Activated CD4-positive, alpha-beta T cell treated with anti-CD3 and anti-CD28 coated beads for 36 hours (primary cell): ENCODE measurements around the gene CD180. TPM values are rescaled to one million over a fixed set of nuclear protein-coding genes. Genes with fewer than 3 reads are reported as not detected.

Experiments used
- ATAC-seq: fragments of 200-7000 bp; cut with Tn5 transposase; one replicate; pipeline ENCODE4 v1.10.0; 2021; ENCODE audit warnings: mild to moderate bottlenecking, moderate library complexity
- CTCF ChIA-PET: fragments of 350-600 bp; sonication (Branson Sonifier 250); formaldehyde crosslinking; loops from one replicate; lab custom pipeline; 2021; ENCODE audit warnings: antibody characterized with exemption; lab: Charles Lee
- POLR2A ChIA-PET: fragments of 350-600 bp; sonication (Branson Sonifier 250); formaldehyde crosslinking; loops from one replicate; lab custom pipeline; 2021; ENCODE audit warnings: antibody characterized with exemption, inconsistent platforms; lab: Charles Lee
- DNase-seq: peaks from one replicate; pipeline ENCODE4 v3.0.0-alpha.2; 2020
- H3K27ac Mint-ChIP-seq: one replicate; pipeline ENCODE4 v1.8.0; 2021; ENCODE audit warnings: mixed read lengths
- H3K27me3 Mint-ChIP-seq: one replicate; pipeline ENCODE4 v1.8.0; 2021; ENCODE audit warnings: mixed read lengths
- H3K36me3 Mint-ChIP-seq: one replicate; pipeline ENCODE4 v1.8.0; 2021; ENCODE audit warnings: low read depth, mixed read lengths
- H3K4me1 Mint-ChIP-seq: one replicate; pipeline ENCODE4 v1.8.0; 2021; ENCODE audit warnings: mixed read lengths
- H3K4me3 Mint-ChIP-seq: one replicate; pipeline ENCODE4 v1.8.0; 2021; ENCODE audit warnings: mild to moderate bottlenecking, moderate library complexity, mixed read lengths
- H3K9me3 Mint-ChIP-seq: one replicate; pipeline ENCODE4 v1.8.0; 2021; ENCODE audit warnings: low read depth, mixed read lengths
- intact Hi-C, 2 experiments: fragments of 100-400 bp; cut with DNase I in 1 of 2; cut with micrococcal nuclease in 1 of 2; formaldehyde crosslinking; loops; one replicate each; pipeline versions ENCODE4 v1.14.2 to v1.15.1; 2022 to 2024; cut with DNase I, micrococcal nuclease
- total RNA-seq, 2 experiments: library from RNA; stranded (reverse); gene quantifications; one replicate each; pipeline ENCODE4 v1.2.3, GENCODE V29; 2021

CD180 gene
- total RNA-seq, 2 experiments from 2014 or later: 0.12 TPM; not detected in 1

DNA sequence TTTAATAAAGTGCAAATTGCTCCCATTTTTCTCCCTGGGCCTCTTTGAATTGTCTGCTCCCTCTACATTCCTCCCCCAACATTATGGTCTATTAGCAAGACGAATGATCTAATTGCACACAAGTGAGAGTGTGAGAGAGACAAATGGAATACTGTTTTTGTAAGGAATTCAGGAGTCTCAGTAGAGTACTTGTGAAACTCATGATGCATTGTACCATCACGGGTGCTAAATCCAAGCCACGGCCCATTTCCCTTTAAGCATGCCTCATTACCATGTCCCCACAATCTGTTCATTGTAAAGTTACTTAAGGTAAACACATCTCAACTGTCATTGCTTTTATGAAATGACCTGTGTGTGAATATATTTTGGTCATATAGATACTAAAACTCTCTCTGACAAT is 62.8 kb downstream of the CD180 start:
- Mint-ChIP-seq H3K4me3 (no peak overlapping the region), H3K36me3 (peaks cover 13% of the 10 kb centered on the region), H3K9me3 (no peaks in the 10 kb centered on the region), H3K27me3 (no peaks in the 10 kb centered on the region), H3K27ac (no peak overlapping the region), H3K4me1 (no peaks in the 10 kb centered on the region)
- DNase-seq: no peak
- ATAC-seq: no peak
- intact Hi-C loops: no loop called here
- POLR2A ChIA-PET: interaction anchor here (0.5 kb wide), 1 partner anchor 10 kb away, joined by 4 read pairs; no protein-coding TSS in a partner anchor
- CTCF ChIA-PET: interaction anchor here (1.0 kb wide), 1 partner anchor 16 kb away, joined by 3 read pairs; no protein-coding TSS in a partner anchor

DNA sequence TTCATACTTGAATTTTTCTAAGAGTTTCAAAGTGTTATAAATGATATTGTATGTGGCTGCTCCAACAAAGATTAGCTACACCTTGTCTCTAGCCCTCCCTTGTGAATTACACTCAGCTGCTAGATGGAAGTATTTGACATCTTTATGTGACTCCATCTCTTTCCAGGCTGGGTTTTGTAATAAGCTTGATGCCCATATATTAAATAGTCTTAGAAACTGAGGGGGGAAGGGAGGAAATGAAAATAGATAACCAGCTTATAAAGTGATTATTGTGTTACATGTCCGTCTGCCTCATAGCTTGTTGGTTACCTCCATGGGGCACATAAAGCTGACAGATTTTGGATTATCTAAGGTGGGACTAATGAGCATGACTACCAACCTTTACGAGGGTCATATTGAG is 63.4 kb downstream of the CD180 start:
- H3K27ac Mint-ChIP-seq: no peak overlapping the region
- no peak for ATAC-seq
- H3K9me3 Mint-ChIP-seq: no peaks in the 10 kb centered on the region
- H3K36me3 Mint-ChIP-seq: peaks cover 13% of the 10 kb centered on the region
- CTCF ChIA-PET: interaction anchor here (1.0 kb wide), 1 partner anchor 15 kb away, joined by 3 read pairs; no protein-coding TSS in a partner anchor
- POLR2A ChIA-PET: interaction anchor here (0.5 kb wide), 1 partner anchor 10 kb away, joined by 4 read pairs; no protein-coding TSS in a partner anchor
- no peaks in the 10 kb centered on the region for H3K27me3 Mint-ChIP-seq
- no peak for DNase-seq
- H3K4me1 Mint-ChIP-seq: no peaks in the 10 kb centered on the region
- H3K4me3 Mint-ChIP-seq: no peak overlapping the region
- intact Hi-C loops: no loop called here

DNA sequence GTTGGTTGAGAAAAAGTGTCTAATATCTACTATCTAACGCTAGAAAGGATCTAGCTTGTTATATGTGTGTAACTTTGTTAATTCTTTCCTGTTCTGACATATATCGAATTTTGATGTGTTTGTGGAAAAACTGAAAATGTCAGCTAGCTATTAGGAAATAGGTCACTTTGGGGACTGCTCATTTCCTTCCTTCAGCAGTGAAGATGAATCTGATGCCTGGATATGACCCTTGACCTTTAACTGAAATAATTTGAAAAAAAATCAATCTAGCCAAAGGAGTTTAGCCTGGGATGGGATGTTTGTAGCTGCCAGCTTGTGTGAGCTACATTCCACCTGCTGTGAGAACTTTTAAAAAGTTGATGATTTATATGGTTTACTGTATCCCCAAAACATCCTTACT is 66.8 kb downstream of the CD180 start:
- Mint-ChIP-seq H3K27ac (no peak overlapping the region), H3K9me3 (no peaks in the 10 kb centered on the region), H3K36me3 (peaks cover 25% of the 10 kb centered on the region), H3K27me3 (no peaks in the 10 kb centered on the region), H3K4me1 (peaks cover 7% of the 10 kb centered on the region), H3K4me3 (no peak overlapping the region)
- no peak for DNase-seq
- intact Hi-C loops: no loop called here
- ATAC-seq: no peak
- POLR2A ChIA-PET: no interaction called here
- CTCF ChIA-PET: interaction anchor here (0.8 to 1.6 kb wide), 3 partner anchors 9 to 1562 kb away, joined by 3 to 5 read pairs (median 3); no protein-coding TSS in a partner anchor
